Liver (tissue), 3 donors: ENCODE measurements around the gene USP49.

Experiments used
- ATF3 ChIP-seq: IDR thresholded peaks from 2 replicates; pipeline ENCODE4 v1.6.1; 2016; ENCODE audit warnings: antibody characterized with exemption
- CTCF ChIP-seq: fragments of 150-350 bp; IDR thresholded peaks from 2 replicates; pipeline ENCODE4 v1.5.1; 2017; ENCODE audit warnings: improper control_type of control experiment, low read depth, low read length; ENCODE audit not compliant: missing input control
- GABPA ChIP-seq, 2 donors: IDR thresholded peaks in 1 of 2; conservative IDR thresholded peaks in 1 of 2; 2 replicates each; pipeline ENCODE4 v1.6.1; 2016; ENCODE audit warnings: antibody characterized with exemption in 2 of 2, mild to moderate bottlenecking in 1 of 2, moderate library complexity in 1 of 2
- HNF4A ChIP-seq, 2 donors: conservative IDR thresholded peaks; 2 replicates each; pipeline ENCODE4 v1.6.1; 2016; ENCODE audit warnings: antibody characterized with exemption in 2 of 2, mild to moderate bottlenecking in 2 of 2
- HNF4G ChIP-seq: IDR thresholded peaks from 2 replicates; pipeline ENCODE4 v1.6.1; 2016; ENCODE audit warnings: antibody characterized with exemption
- NR2F2 ChIP-seq: IDR thresholded peaks from 2 replicates; pipeline ENCODE4 v1.6.1; 2016; ENCODE audit warnings: antibody characterized with exemption
- RAD21 ChIP-seq, 2 donors: IDR thresholded peaks; 2 replicates each; pipeline ENCODE4 v1.6.1; 2016; ENCODE audit warnings: antibody characterized with exemption in 2 of 2, mild to moderate bottlenecking in 2 of 2
- TAF1 ChIP-seq: conservative IDR thresholded peaks from 2 replicates; pipeline ENCODE4 v1.6.1; 2016; ENCODE audit warnings: antibody characterized with exemption, mild to moderate bottlenecking
- YY1 ChIP-seq: IDR thresholded peaks from 2 replicates; pipeline ENCODE4 v1.6.1; 2016; ENCODE audit warnings: antibody characterized with exemption, mild to moderate bottlenecking
- ZBTB33 ChIP-seq: IDR thresholded peaks from 2 replicates; pipeline ENCODE4 v1.6.1; 2016; ENCODE audit warnings: antibody characterized with exemption
- donor health status: healthy.
- donor health status: healthy.

- TF ChIP-seq YY1 (no peak), CTCF (no peak), RAD21 (IDR thresholded peaks at IDR 0.05) (no peak), ZBTB33 (no peak), GABPA (IDR thresholded peaks at IDR 0.05 in 1 of 2, conservative IDR thresholded peaks at IDR 0.05 in 1 of 2) (no peak), HNF4A (conservative IDR thresholded peaks at IDR 0.05) (no peak), ATF3 (no peak), TAF1 (no peak), HNF4G (no peak), NR2F2 (no peak)
Measured at GRCh38 chr6:41747256-41748101, 147.7 kb downstream of the USP49 start, which contains the start of gene PGC.
